H1 (cell line): ENCODE data around the gene CCNL2.

Experiments used
- ATF3 ChIP-seq: IDR thresholded peaks from 2 replicates; pipeline ENCODE4 v1.6.1; 2011; ENCODE audit warnings: low read depth, mild to moderate bottlenecking, low read length; ENCODE audit not compliant: insufficient read depth
- CTCF ChIP-seq, 3 experiments: IDR thresholded peaks; 1 replicate in 2 of 3; 2 replicates in 1 of 3; pipeline versions ENCODE4 v1.5.1 to v1.6.1; 2011; ENCODE audit warnings: low read length in 3 of 3, mild to moderate bottlenecking in 3 of 3, inconsistent platforms in 2 of 3, low read depth in 1 of 3, moderate library complexity in 1 of 3; ENCODE audit not compliant: insufficient read depth in 1 of 3; ENCODE audit errors: control extremely low read depth in 1 of 3
- KDM1A ChIP-seq: fragments of 200-600, 300-600 bp; sonication (generic); IDR thresholded peaks from 2 replicates; pipeline ENCODE4 v1.7.1; 2016; ENCODE audit warnings: mild to moderate bottlenecking, low read length, borderline replicate concordance
- MAX ChIP-seq: IDR thresholded peaks from 2 replicates; pipeline ENCODE4 v1.6.1; 2012; ENCODE audit warnings: inconsistent platforms
- NRF1 ChIP-seq: IDR thresholded peaks from 2 replicates; pipeline ENCODE4 v1.6.1; 2011; ENCODE audit warnings: mild to moderate bottlenecking, low read depth, low read length, improper control_type of control experiment
- RAD21 ChIP-seq, 2 experiments: IDR thresholded peaks in 1 of 2; conservative IDR thresholded peaks in 1 of 2; 2 replicates each; pipeline ENCODE4 v1.6.1; 2011; ENCODE audit warnings: low read depth in 2 of 2, low read length in 2 of 2, improper control_type of control experiment in 1 of 2, inconsistent platforms in 1 of 2, mild to moderate bottlenecking in 1 of 2, moderate library complexity in 1 of 2
- SIN3A ChIP-seq, 2 experiments: IDR thresholded peaks in 1 of 2; conservative IDR thresholded peaks in 1 of 2; 2 replicates each; pipeline ENCODE4 v1.6.1; 2011 to 2012; ENCODE audit warnings: low read length in 2 of 2, improper control_type of control experiment in 1 of 2, low read depth in 1 of 2, mild to moderate bottlenecking in 1 of 2
- SP1 ChIP-seq: IDR thresholded peaks from 2 replicates; pipeline ENCODE4 v1.6.1; 2011; ENCODE audit warnings: low read depth, low read length
- SUZ12 ChIP-seq: fragments of 200-600 bp; sonication (generic); IDR thresholded peaks from 2 replicates; pipeline ENCODE4 v1.6.1; 2012; ENCODE audit warnings: mild to moderate bottlenecking, inconsistent platforms, low read length, moderate library complexity, mixed read lengths

GRCh38 chr1:1395166-1395565 lies 4.0 kb downstream of the CCNL2 start:
- TF ChIP-seq MAX = no peak
- TF ChIP-seq CTCF (IDR thresholded peaks at IDR 0.05; ENCODE audit: control extremely low read depth in 1 of 3, insufficient read depth in 1 of 3, low read depth in 1 of 3, low read length in 3 of 3) = no peak
- no peak for TF ChIP-seq SP1
- no peak for TF ChIP-seq SIN3A (conservative IDR thresholded peaks at IDR 0.05 in 1 of 2, IDR thresholded peaks at IDR 0.05 in 1 of 2; ENCODE audit: low read depth in 1 of 2, low read length in 2 of 2)
- no peak for TF ChIP-seq RAD21 (IDR thresholded peaks at IDR 0.05 in 1 of 2, conservative IDR thresholded peaks at IDR 0.05 in 1 of 2; ENCODE audit: low read depth in 2 of 2, low read length in 2 of 2)
- TF ChIP-seq KDM1A = no peak
- no peak for TF ChIP-seq ATF3
- no peak for TF ChIP-seq NRF1
- TF ChIP-seq SUZ12 = no peak
